Measurements from ENCODE around the gene RPH3AL.

RPH3AL gene

GRCh38 chr17:353213-353837 lies 718 bp upstream of the RPH3AL start:
- DNase-seq: no peak

- no peak for DNase-seq
These were observed 659 bp downstream of the RPH3AL start for GRCh38 chr17:351875-352420.

- DNase-seq: no peak
These were observed 1.2 kb downstream of the RPH3AL start for GRCh38 chr17:351449-351738.

- DNase-seq: no peak
These were observed 1.7 kb downstream of the RPH3AL start for GRCh38 chr17:350706-351448.

GRCh38 chr17:349666-350065 lies 2.9 kb downstream of the RPH3AL start:
- no peak for DNase-seq

- DNase-seq: no peak
These were observed 3.7 kb downstream of the RPH3AL start for GRCh38 chr17:348692-349425.

GRCh38 chr17:348012-348411 lies 4.6 kb downstream of the RPH3AL start:
- no peak for DNase-seq

- no peak for DNase-seq
These were observed 5.2 kb downstream of the RPH3AL start for GRCh38 chr17:347309-347899.

GRCh38 chr17:345992-346785 lies 6.4 kb downstream of the RPH3AL start:
- DNase-seq: no peak

GRCh38 chr17:345261-345660 lies 7.3 kb downstream of the RPH3AL start:
- DNase-seq: no peak

GRCh38 chr17:343875-344752 lies 8.5 kb downstream of the RPH3AL start:
- DNase-seq: no peak

GRCh38 chr17:343211-343610 lies 9.4 kb downstream of the RPH3AL start:
- DNase-seq: no peak

- DNase-seq: no peak
These were observed 12.5 kb downstream of the RPH3AL start for GRCh38 chr17:340074-340473.

GRCh38 chr17:339193-340061 lies 13.2 kb downstream of the RPH3AL start:
- no peak for DNase-seq

- DNase-seq: no peak
These were observed 14.0 kb downstream of the RPH3AL start for GRCh38 chr17:338442-339192.

GRCh38 chr17:337866-338265 lies 14.7 kb downstream of the RPH3AL start:
- DNase-seq: no peak

- no peak for DNase-seq
These were observed 15.2 kb downstream of the RPH3AL start for GRCh38 chr17:337453-337852.

- DNase-seq: no peak
These were observed 15.6 kb downstream of the RPH3AL start for GRCh38 chr17:337022-337420.

GRCh38 chr17:336110-337021 lies 16.2 kb downstream of the RPH3AL start:
- DNase-seq: no peak
